Esophagus muscularis mucosa (tissue), 4 donors: ENCODE measurements around the gene RBMS3. TPM values are rescaled to one million over a fixed set of nuclear protein-coding genes. Genes with fewer than 3 reads are reported as not detected.

Source experiments
- DNase-seq: peaks from one replicate; pipeline ENCODE4 v3.0.0-alpha.2; 2017; ENCODE audit errors: extremely low spot score
- H3K27ac ChIP-seq, 4 donors: fragments of 200-600 bp; sonication (generic); replicated peaks in 1 of 4; 1 replicate in 3 of 4; 2 replicates in 1 of 4; pipeline ENCODE4 v1.5.1; 2016 to 2019; ENCODE audit warnings: mild to moderate bottlenecking in 1 of 4
- H3K27me3 ChIP-seq, 4 donors: fragments of 200-600 bp; sonication (generic); one replicate each; pipeline versions ENCODE4 v1.5.1 to v1.6.0; 2016 to 2019
- H3K36me3 ChIP-seq, 4 donors: fragments of 200-600 bp; sonication (generic); one replicate each; pipeline ENCODE4 v1.5.1; 2016 to 2019
- H3K4me1 ChIP-seq, 4 donors: fragments of 200-600 bp; sonication (generic); one replicate each; pipeline ENCODE4 v1.5.1; 2016 to 2019
- H3K4me3 ChIP-seq, 4 donors: fragments of 200-600 bp; sonication (generic); 1 replicate in 2 of 4; 2 replicates in 2 of 4; pipeline ENCODE4 v1.5.1; 2016 to 2019; ENCODE audit warnings: mild to moderate bottlenecking in 4 of 4, moderate library complexity in 1 of 4
- H3K9me3 ChIP-seq, 4 donors: fragments of 200-600 bp; sonication (generic); 1 replicate in 3 of 4; 2 replicates in 1 of 4; pipeline ENCODE4 v1.5.1; 2016 to 2019
- CTCF ChIP-seq, 3 experiments: fragments of 200-600 bp in 2 of 3; fragments of 450-650 bp in 1 of 3; sonication (generic) in 2 of 3; IDR thresholded peaks; one replicate each; pipeline ENCODE4 v1.5.1; 2017 to 2019; ENCODE audit warnings: antibody characterized with exemption in 3 of 3, mild to moderate bottlenecking in 2 of 3, moderate library complexity in 1 of 3
- EP300 ChIP-seq: sonication (generic); formaldehyde crosslinking; IDR thresholded peaks from one replicate; pipeline ENCODE4 v1.6.1; 2017; ENCODE audit warnings: antibody characterized with exemption
- POLR2A ChIP-seq: fragments of 450-650 bp; IDR thresholded peaks from one replicate; pipeline ENCODE4 v1.6.1; 2017; ENCODE audit warnings: antibody characterized with exemption, moderate library complexity, mild to moderate bottlenecking, low read depth
- POLR2AphosphoS5 ChIP-seq, 2 donors: sonication (generic); formaldehyde crosslinking; IDR thresholded peaks; one replicate each; pipeline ENCODE4 v1.6.1; 2017; ENCODE audit warnings: antibody characterized with exemption in 2 of 2
- WGBS: methylation state at CpG from one replicate; pipeline ENCODE4 v1.1.5; 2018; 5-methylcytosine and 5-hydroxymethylcytosine counted together
- intact Hi-C: fragments of 100-400 bp; cut with DNase I; formaldehyde crosslinking; loops from one replicate; pipeline ENCODE4 v1.15.1; 2023
- total RNA-seq, 4 donors: library from RNA; depleted of rRNA; stranded (reverse); fragments of >200 nt; gene quantifications; one replicate each; pipeline versions ENCODE4 v1.1.0 to v1.2.1, GENCODE V29; 2016

Gene RBMS3
- total RNA-seq, 4 donors from 2014 or later: 53.0 to 81.5 (median 61.2) TPM

- Histone ChIP-seq H3K36me3 (no peaks in the 10 kb centered on the region), H3K9me3 (no peaks in the 10 kb centered on the region), H3K4me1 (peaks cover 7 to 27% (median 23%) of the 10 kb centered on the region in 4 donors), H3K4me3 (no peak overlapping the region), H3K27me3 (no peaks in the 10 kb centered on the region), H3K27ac (no peak overlapping the region)
- 71% methylated on average over 1 of the region's 1 CpG for WGBS
- no peak for DNase-seq
- TF ChIP-seq POLR2AphosphoS5 (IDR thresholded peaks at IDR 0.05) (no peak), EP300 (no peak), POLR2A (no peak)
- intact Hi-C loops: no loop called here
Measured at GRCh38 chr3:29590012-29590411, 309.1 kb downstream of the RBMS3 start.

GRCh38 chr3:29590461-29590860, 309.6 kb downstream of the RBMS3 start:
- H3K27ac ChIP-seq: no peak overlapping the region
- peaks cover 7 to 27% (median 23%) of the 10 kb centered on the region in 4 donors for H3K4me1 ChIP-seq
- no peaks in the 10 kb centered on the region for H3K9me3 ChIP-seq
- TF ChIP-seq EP300 (no peak), POLR2AphosphoS5 (IDR thresholded peaks at IDR 0.05) (no peak), POLR2A (no peak)
- no peak for DNase-seq
- H3K27me3 ChIP-seq: no peaks in the 10 kb centered on the region
- H3K36me3 ChIP-seq: no peaks in the 10 kb centered on the region
- intact Hi-C loops: no loop called here
- H3K4me3 ChIP-seq: no peak overlapping the region

- TF ChIP-seq CTCF (IDR thresholded peaks at IDR 0.05) (no peak), EP300 (no peak)
- Histone ChIP-seq H3K27me3 (no peaks in the 10 kb centered on the region), H3K9me3 (no peaks in the 10 kb centered on the region), H3K36me3 (no peaks in the 10 kb centered on the region), H3K4me3 (no peak overlapping the region), H3K27ac (no peak overlapping the region), H3K4me1 (peaks cover 7 to 27% (median 23%) of the 10 kb centered on the region in 4 donors)
- 90% methylated on average over 3 of the region's 3 CpGs for WGBS
- no peak for DNase-seq
- intact Hi-C loops: no loop called here
Measured at GRCh38 chr3:29591579-29591978, 310.7 kb downstream of the RBMS3 start.

- Histone ChIP-seq H3K27ac (no peak overlapping the region), H3K9me3 (no peaks in the 10 kb centered on the region), H3K36me3 (no peaks in the 10 kb centered on the region), H3K27me3 (no peaks in the 10 kb centered on the region), H3K4me1 (peaks cover 7 to 20% (median 17%) of the 10 kb centered on the region in 4 donors), H3K4me3 (no peak overlapping the region)
- 92% methylated on average over 1 of the region's 1 CpG for WGBS
- intact Hi-C loops: no loop called here
- no peak for DNase-seq
- TF ChIP-seq POLR2AphosphoS5 (IDR thresholded peaks at IDR 0.05) (no peak), CTCF (IDR thresholded peaks at IDR 0.05) (no peak), EP300 (no peak), POLR2A (no peak)
Measured at GRCh38 chr3:29593802-29594201, 312.9 kb downstream of the RBMS3 start.

- no peaks in the 10 kb centered on the region for H3K36me3 ChIP-seq
- DNase-seq: no peak
- peaks cover 7 to 18% (median 14%) of the 10 kb centered on the region in 4 donors for H3K4me1 ChIP-seq
- H3K9me3 ChIP-seq: no peaks in the 10 kb centered on the region
- H3K4me3 ChIP-seq: no peak overlapping the region
- WGBS: 85% methylated on average over 1 of the region's 1 CpG
- no peaks in the 10 kb centered on the region for H3K27me3 ChIP-seq
- intact Hi-C loops: no loop called here
- no peak overlapping the region for H3K27ac ChIP-seq
- no peak for TF ChIP-seq EP300
- TF ChIP-seq CTCF (IDR thresholded peaks at IDR 0.05): no peak
- TF ChIP-seq POLR2AphosphoS5 (IDR thresholded peaks at IDR 0.05): no peak
- TF ChIP-seq POLR2A: no peak
Measured at GRCh38 chr3:29594261-29594660, 313.4 kb downstream of the RBMS3 start.

GRCh38 chr3:29597376-29598008, 316.6 kb downstream of the RBMS3 start:
- intact Hi-C loops: no loop called here
- 57% methylated on average over 3 of the region's 3 CpGs for WGBS
- Histone ChIP-seq H3K27me3 (no peaks in the 10 kb centered on the region), H3K36me3 (no peaks in the 10 kb centered on the region), H3K4me3 (no peak overlapping the region), H3K27ac (no peak overlapping the region), H3K9me3 (no peaks in the 10 kb centered on the region), H3K4me1 (no peaks in the 10 kb centered on the region)
- TF ChIP-seq CTCF (IDR thresholded peaks at IDR 0.05): no peak
- no peak for TF ChIP-seq POLR2A
- no peak for TF ChIP-seq EP300
- no peak for TF ChIP-seq POLR2AphosphoS5 (IDR thresholded peaks at IDR 0.05)
- DNase-seq: no peak
